Measurements from ENCODE around the gene PTPRD.

The PTPRD gene

GRCh38 chr9:8382777-8383527 is 2229.8 kb downstream of the PTPRD start:
- in situ Hi-C loops (cut with MboI; ENCODE audit: low pct_unique_long_range_greater_than_20kb, low sequenced_read_pairs, unreplicated experiment): no loop called here
- no peak for TF ChIP-seq CTCF (IDR thresholded peaks at IDR 0.05; ENCODE audit: extremely low read depth, insufficient read depth, missing control alignments)

GRCh38 chr9:8382266-8382665 is 2230.5 kb downstream of the PTPRD start:
- in situ Hi-C loops (cut with MboI; ENCODE audit: low pct_unique_long_range_greater_than_20kb, low sequenced_read_pairs, unreplicated experiment): no loop called here
- TF ChIP-seq CTCF (IDR thresholded peaks at IDR 0.05; ENCODE audit: extremely low read depth, insufficient read depth, missing control alignments): no peak
- DNase-seq (ENCODE audit: low spot score): no peak

More at GRCh38 chr9:8382777-8383527, 2229.8 kb downstream of the PTPRD start:
- DNase-seq (ENCODE audit: low spot score): no peak

GRCh38 chr9:8381601-8382000 is 2231.2 kb downstream of the PTPRD start:
- in situ Hi-C loops (cut with MboI; ENCODE audit: low pct_unique_long_range_greater_than_20kb, low sequenced_read_pairs, unreplicated experiment): no loop called here
- DNase-seq (ENCODE audit: low spot score): no peak
- no peak for TF ChIP-seq CTCF (IDR thresholded peaks at IDR 0.05; ENCODE audit: extremely low read depth, insufficient read depth, missing control alignments)

GRCh38 chr9:8374471-8374870 is 2238.3 kb downstream of the PTPRD start:
- DNase-seq (ENCODE audit: low spot score): no peak
- TF ChIP-seq CTCF (IDR thresholded peaks at IDR 0.05; ENCODE audit: extremely low read depth, insufficient read depth, missing control alignments): no peak
- in situ Hi-C loops (cut with MboI; ENCODE audit: low pct_unique_long_range_greater_than_20kb, low sequenced_read_pairs, unreplicated experiment): no loop called here

GRCh38 chr9:8371686-8372085 is 2241.1 kb downstream of the PTPRD start:
- DNase-seq (ENCODE audit: low spot score): no peak
- in situ Hi-C loops (cut with MboI; ENCODE audit: low pct_unique_long_range_greater_than_20kb, low sequenced_read_pairs, unreplicated experiment): no loop called here
- TF ChIP-seq CTCF (IDR thresholded peaks at IDR 0.05; ENCODE audit: extremely low read depth, insufficient read depth, missing control alignments): no peak

GRCh38 chr9:8366161-8366926 is 2246.5 kb downstream of the PTPRD start:
- in situ Hi-C loops (cut with MboI; ENCODE audit: low pct_unique_long_range_greater_than_20kb, low sequenced_read_pairs, unreplicated experiment): no loop called here
- no peak for DNase-seq (ENCODE audit: low spot score)
- TF ChIP-seq CTCF (IDR thresholded peaks at IDR 0.05; ENCODE audit: extremely low read depth, insufficient read depth, missing control alignments): no peak

Data from GM13977 (cell line).